SJSA1 (cell line): Measurements from ENCODE around the gene SLC35F3. TPM values are rescaled to one million over a fixed set of nuclear protein-coding genes. Genes with fewer than 3 reads are reported as not detected.

Experiments
- DNase-seq, 2 experiments: peaks; one replicate each; pipeline ENCODE4 v3.0.0-alpha.2; 2015 to 2020; ENCODE audit warnings: low spot score in 2 of 2, low read depth in 1 of 2
- H3K27ac ChIP-seq: fragments of 250-450 bp; sonication (Bioruptor Pico); 2 replicates; pipeline ENCODE4 v1.5.1; 2020; ENCODE audit warnings: mild to moderate bottlenecking, moderate library complexity
- H3K27me3 ChIP-seq: fragments of 250-450 bp; sonication (Bioruptor Pico); replicated peaks from 2 replicates; pipeline ENCODE4 v1.5.1; 2020; ENCODE audit warnings: mild to moderate bottlenecking, moderate library complexity
- H3K36me3 ChIP-seq: fragments of 250-450 bp; sonication (Bioruptor Pico); 2 replicates; pipeline ENCODE4 v1.5.1; 2020; ENCODE audit warnings: mild to moderate bottlenecking
- H3K4me1 ChIP-seq: fragments of 250-450 bp; sonication (Bioruptor Pico); replicated peaks from 2 replicates; pipeline ENCODE4 v1.6.1; 2021; ENCODE audit warnings: mild to moderate bottlenecking
- H3K4me3 ChIP-seq: fragments of 250-450 bp; sonication (Bioruptor Pico); 2 replicates; pipeline ENCODE4 v1.5.1; 2020; ENCODE audit warnings: mild to moderate bottlenecking
- H3K9me3 ChIP-seq: fragments of 250-450 bp; sonication (Bioruptor Pico); replicated peaks from 2 replicates; pipeline ENCODE4 v1.5.1; 2020; ENCODE audit warnings: mild to moderate bottlenecking
- total RNA-seq: library from RNA; depleted of rRNA; stranded (reverse); fragments of >200 nt; shearing (Covaris generic); gene quantifications from 2 replicates; pipeline ENCODE4 v1.2.3, GENCODE V29; 2014

SLC35F3 gene
- total RNA-seq, 1 experiment from 2014 or later, result not detected

DNA sequence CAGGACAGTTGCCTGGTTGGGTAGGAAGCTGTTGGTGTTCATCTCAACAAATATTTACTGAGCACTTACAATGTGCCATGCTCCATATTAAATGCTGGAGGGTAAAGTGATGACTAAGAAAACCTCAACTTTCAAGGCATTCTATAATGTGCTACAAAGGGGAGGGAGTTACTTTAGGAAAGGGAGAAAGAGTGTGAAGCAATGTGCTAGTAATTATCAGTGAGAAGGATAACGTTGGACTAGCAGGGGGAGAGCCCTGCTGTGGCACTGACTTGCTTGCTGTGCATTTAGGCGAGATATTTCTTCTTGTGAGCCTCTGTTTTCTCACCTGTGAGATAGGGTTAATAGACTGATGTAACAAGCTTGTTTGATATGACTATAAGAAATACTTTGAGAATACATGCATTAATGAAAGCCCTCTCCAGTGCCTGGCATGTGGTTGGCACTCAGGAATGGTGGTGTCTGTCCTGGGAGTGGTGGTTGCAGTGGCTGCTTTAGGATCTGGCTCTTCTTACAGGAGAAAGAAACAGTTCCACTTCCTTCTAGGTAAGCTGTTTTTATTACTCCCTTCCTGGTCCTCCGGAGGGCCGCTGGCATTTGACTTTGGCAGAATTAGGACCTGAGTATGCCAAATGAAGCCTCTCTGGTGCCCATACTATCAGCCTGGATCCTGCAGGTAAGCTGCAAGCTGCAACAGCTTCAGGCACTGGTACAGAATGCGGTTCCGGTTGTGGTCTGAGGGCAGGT lies 357.7 kb downstream of the SLC35F3 start:
- peaks cover 8% of the 10 kb centered on the region; the same call in 1 of the 2 replicates for H3K27me3 ChIP-seq
- H3K4me1 ChIP-seq, result no peaks in the 10 kb centered on the region
- no peaks in the 10 kb centered on the region for H3K9me3 ChIP-seq
- no peak overlapping the region for H3K27ac ChIP-seq
- no peak overlapping the region for H3K4me3 ChIP-seq
- DNase-seq, result no peak
- H3K36me3 ChIP-seq, result no peaks in the 10 kb centered on the region

DNA sequence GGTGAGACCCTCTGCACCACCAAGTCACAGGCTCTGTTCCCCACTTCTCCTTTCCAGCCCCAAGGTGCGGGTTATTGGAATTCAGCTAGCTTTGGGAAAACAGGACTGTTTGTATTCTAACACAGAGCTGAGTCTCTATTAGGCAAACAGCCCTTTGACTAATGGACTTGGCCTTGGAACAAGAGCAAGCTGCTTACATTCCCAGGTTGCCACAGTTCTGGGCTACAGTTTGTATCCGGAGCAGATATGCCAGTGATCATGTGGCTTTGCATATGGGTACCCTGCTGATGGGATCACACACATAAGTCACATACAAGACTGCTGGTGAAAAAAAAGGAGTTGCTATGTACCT lies 358.3 kb downstream of the SLC35F3 start:
- peaks cover 8% of the 10 kb centered on the region; the same call in 1 of the 2 replicates for H3K27me3 ChIP-seq
- no peaks in the 10 kb centered on the region for H3K4me1 ChIP-seq
- H3K36me3 ChIP-seq, result no peaks in the 10 kb centered on the region
- no peak for DNase-seq
- no peak overlapping the region for H3K4me3 ChIP-seq
- H3K27ac ChIP-seq, result no peak overlapping the region
- no peaks in the 10 kb centered on the region for H3K9me3 ChIP-seq

DNA sequence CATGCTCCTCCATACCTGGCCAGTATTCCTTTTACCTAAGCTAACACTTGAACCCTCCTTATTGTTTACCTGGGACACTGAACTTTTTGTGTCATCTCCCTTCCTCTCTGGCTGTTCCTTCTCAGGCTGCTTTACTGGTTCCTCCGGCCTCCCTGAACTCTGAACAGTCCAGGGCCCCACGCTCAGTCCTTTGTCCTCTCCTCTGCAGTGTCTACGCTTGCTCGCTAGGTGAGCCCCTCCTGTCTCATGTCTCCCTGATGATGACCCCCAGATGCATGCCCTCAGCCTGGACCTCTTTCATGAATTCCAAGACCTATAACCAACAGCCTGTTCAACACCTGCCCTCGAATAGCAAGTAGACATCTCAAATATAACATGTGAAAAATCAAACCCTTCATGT lies 360.4 kb downstream of the SLC35F3 start:
- H3K27me3 ChIP-seq, result peaks cover 8% of the 10 kb centered on the region; the same call in 1 of the 2 replicates
- no peak overlapping the region for H3K4me3 ChIP-seq
- no peaks in the 10 kb centered on the region for H3K4me1 ChIP-seq
- no peak overlapping the region for H3K27ac ChIP-seq
- DNase-seq, result no peak
- no peaks in the 10 kb centered on the region for H3K9me3 ChIP-seq
- no peaks in the 10 kb centered on the region for H3K36me3 ChIP-seq

DNA sequence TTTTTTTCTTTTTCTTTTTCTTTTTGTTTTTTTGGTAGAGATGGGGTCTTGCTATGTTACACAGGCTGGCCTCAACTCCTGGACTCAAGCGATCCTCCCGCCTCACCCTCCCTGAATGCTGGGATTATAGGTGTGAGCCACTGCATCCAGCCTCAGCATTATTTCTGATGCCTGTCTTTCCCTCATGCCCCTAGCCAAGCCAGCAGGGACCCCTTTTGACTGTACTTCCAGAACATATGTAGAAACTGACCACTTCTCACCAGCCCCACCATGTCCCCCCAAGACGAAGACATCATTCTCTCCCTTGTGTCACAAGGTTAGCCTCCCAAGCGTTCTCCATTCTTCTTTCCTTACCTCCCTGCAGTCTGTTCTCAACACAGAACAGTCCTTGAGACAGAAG lies 360.8 kb downstream of the SLC35F3 start:
- DNase-seq, result no peak
- Histone ChIP-seq H3K4me1 (no peaks in the 10 kb centered on the region), H3K36me3 (no peaks in the 10 kb centered on the region), H3K27me3 (peaks cover 8% of the 10 kb centered on the region; the same call in 1 of the 2 replicates), H3K27ac (no peak overlapping the region), H3K9me3 (no peaks in the 10 kb centered on the region), H3K4me3 (no peak overlapping the region)

DNA sequence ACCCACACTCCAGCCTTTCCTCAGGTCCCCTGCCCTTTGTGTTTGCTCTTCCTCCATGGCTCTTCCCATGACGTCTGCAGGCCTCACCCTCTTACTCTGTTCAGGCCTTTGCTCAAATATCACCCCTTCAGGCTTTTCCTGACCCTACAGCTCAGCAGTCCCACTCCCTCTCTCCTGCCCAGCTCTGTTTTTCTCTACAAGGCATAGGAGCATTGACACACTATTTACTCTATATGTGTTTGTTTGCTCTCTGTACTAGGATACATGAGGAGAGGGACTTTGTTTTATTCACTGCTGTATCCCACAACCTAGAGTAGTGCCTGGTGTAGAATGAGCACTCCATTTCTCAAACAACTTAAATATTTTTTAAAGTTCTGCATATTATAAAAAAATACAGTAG lies 361.4 kb downstream of the SLC35F3 start:
- Histone ChIP-seq H3K27ac (no peak overlapping the region), H3K4me1 (no peaks in the 10 kb centered on the region), H3K27me3 (peaks cover 8% of the 10 kb centered on the region; the same call in 1 of the 2 replicates), H3K36me3 (no peaks in the 10 kb centered on the region), H3K4me3 (no peak overlapping the region), H3K9me3 (no peaks in the 10 kb centered on the region)
- no peak for DNase-seq

DNA sequence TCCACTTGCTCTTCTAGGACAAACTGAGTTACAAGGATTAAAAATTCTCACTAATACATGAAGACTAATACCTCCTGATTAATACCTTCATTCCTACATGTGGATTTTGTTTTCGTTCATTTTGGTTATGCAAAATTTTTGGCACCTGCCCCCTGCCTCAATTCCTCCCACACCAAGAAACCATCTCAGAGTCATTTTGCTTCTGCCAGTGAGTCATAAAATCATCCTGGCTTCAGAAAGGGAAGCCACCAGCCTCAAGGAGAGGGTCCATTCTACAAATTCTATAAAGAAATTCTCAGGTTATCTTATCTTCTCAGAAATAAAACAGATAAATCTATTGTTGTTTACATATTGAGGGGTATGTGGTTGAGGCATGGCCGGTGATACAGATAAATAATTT lies 365.6 kb downstream of the SLC35F3 start:
- no peaks in the 10 kb centered on the region for H3K4me1 ChIP-seq
- no peak for DNase-seq
- no peak overlapping the region for H3K27ac ChIP-seq
- H3K4me3 ChIP-seq, result no peak overlapping the region
- H3K27me3 ChIP-seq, result peaks cover 6% of the 10 kb centered on the region
- H3K9me3 ChIP-seq, result no peaks in the 10 kb centered on the region
- H3K36me3 ChIP-seq, result no peaks in the 10 kb centered on the region

DNA sequence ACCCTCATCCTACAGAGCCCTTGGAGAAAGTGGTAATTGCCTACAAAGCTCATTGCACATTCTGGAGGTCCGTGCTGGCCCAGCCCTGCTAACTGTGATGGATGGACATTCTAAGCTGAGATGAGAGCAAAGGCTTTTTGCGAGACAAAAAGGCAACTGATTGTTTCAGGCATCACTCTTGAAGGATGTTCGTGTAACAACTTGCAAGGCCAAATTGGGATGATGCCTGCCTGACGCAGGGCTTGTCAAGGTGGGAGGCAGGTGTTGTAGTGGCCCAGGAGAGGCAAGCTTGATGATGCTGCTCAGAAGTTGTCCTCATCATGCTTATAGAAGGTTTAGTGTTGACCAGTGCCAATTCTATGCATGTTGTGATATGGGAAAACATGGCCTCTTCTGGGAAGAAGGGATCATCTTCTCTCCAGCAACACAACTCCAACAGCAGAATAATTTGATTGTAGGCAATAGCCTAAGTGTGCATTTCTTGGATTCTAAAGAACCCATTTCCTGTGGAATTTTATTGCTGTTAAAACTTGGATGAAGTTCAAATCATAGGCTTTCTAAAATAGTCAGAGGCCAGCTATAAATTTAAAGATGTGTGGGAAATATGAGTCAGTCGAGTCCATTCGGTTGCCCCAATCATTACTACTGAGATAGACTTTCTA lies 366.2 kb downstream of the SLC35F3 start:
- Histone ChIP-seq H3K27ac (no peak overlapping the region), H3K36me3 (no peaks in the 10 kb centered on the region), H3K9me3 (no peaks in the 10 kb centered on the region), H3K27me3 (peaks cover 6% of the 10 kb centered on the region), H3K4me3 (no peak overlapping the region), H3K4me1 (no peaks in the 10 kb centered on the region)
- no peak for DNase-seq

DNA sequence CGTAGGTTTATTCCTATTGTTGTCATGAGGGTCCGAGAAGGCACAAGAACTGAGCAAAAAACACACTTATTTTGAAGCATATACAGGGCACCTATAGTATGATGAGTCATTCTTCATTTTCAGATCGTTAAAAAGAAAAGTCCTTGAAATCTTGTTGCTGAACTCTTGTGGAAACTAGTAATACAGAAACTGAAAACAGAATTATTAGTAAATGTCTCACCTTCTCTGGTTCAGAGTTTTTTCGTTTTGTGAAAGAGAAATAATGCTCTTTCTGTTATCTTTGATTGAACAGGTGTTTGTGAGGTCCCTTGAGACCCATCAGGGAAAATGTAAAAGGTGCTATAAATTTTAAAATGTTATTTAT lies 366.7 kb downstream of the SLC35F3 start:
- DNase-seq, result no peak
- H3K27ac ChIP-seq, result no peak overlapping the region

DNA sequence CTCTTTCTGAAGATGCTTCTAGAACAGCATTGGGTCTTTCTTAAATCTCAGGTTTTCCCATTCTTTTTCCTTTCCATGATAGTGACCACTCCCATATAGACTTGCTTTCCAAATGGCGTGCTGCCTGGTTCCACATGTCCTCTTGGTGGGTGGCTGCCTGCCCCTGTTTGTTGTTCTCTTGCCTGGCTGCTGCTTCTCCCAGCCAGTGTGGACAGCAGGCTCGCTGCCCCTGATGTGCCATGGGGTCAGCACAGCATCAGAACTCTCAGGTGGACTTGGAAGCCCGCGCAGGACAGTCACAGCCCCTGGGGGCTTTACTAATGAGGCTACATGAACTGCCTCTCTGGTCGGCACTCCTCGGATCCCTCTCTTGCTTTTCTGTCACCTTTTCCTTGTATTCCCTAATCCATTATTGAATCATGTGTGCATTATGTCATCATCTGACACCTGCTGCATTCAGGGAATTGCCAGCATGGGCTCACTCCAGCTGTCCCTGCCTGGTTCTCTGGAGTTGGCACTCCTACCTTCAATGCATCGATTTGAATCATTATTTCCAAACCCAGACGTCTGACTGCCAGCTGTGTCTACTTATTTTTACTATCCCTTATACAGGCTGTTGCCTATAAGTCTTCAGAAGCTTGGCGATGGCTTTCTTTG lies 368.3 kb downstream of the SLC35F3 start:
- no peaks in the 10 kb centered on the region for H3K36me3 ChIP-seq
- no peak overlapping the region for H3K27ac ChIP-seq
- no peaks in the 10 kb centered on the region for H3K4me1 ChIP-seq
- no peak for DNase-seq
- H3K4me3 ChIP-seq, result no peak overlapping the region
- H3K27me3 ChIP-seq, result peaks cover 6% of the 10 kb centered on the region
- H3K9me3 ChIP-seq, result no peaks in the 10 kb centered on the region

More for the DNA sequence above, 366.7 kb downstream of the SLC35F3 start:
- no peaks in the 10 kb centered on the region for H3K4me1 ChIP-seq
- no peaks in the 10 kb centered on the region for H3K36me3 ChIP-seq
- no peaks in the 10 kb centered on the region for H3K9me3 ChIP-seq
- no peak overlapping the region for H3K4me3 ChIP-seq
- peaks cover 6% of the 10 kb centered on the region for H3K27me3 ChIP-seq

DNA sequence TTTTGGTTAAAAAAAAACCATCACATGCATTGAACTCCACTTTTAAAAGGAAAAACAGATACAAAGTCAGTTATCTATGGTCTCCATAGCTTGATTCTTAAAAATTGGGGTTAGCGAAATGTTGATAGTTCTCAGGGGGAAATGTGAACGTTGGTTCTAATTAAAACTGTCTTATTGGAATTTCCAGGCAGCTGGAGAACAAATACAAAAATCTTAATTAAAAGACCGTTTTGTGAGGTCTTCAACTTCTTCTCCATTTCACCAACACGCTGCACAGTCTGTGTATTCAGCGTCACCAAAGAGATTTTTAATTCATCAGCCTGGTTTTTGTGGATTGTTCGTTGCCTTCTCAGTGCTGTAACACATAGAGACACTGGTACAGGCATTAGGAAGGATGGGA lies 369.5 kb downstream of the SLC35F3 start:
- Histone ChIP-seq H3K4me3 (no peak overlapping the region), H3K4me1 (no peaks in the 10 kb centered on the region), H3K36me3 (no peaks in the 10 kb centered on the region), H3K9me3 (no peaks in the 10 kb centered on the region), H3K27me3 (peaks cover 6% of the 10 kb centered on the region), H3K27ac (no peak overlapping the region)
- DNase-seq, result no peak

DNA sequence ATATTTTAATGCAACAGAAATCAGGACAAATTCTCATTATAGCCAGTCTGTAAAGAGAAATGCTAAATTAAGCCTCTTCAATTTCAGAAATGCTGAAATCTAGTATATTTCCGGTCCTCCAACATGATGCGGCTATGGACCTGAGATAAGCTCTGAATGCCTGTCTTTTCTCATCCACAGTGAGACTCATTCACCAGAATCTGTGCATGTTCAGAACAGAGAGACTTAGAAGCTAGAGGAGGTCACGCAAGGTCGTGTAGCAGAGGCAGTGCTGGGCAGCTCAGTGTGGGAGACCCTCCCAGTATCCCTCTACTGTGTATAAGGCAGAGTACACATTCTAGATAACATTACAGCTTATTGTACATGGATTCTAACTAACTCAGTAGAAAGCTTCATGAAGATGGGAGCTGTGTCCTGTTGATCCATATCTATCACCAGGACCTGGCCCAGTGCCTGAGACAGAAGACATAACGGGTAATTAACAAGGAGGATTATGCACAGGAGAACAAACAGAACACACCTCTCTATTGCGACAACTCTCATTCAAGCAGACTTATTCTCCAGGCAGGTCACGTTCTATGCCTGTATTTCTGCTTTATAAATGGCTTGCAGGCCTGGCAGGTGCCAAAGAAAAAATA lies 371.8 kb downstream of the SLC35F3 start:
- Histone ChIP-seq H3K36me3 (no peaks in the 10 kb centered on the region), H3K4me3 (no peak overlapping the region), H3K27ac (no peak overlapping the region), H3K27me3 (peaks cover 6% of the 10 kb centered on the region), H3K4me1 (no peaks in the 10 kb centered on the region), H3K9me3 (no peaks in the 10 kb centered on the region)
- no peak for DNase-seq

DNA sequence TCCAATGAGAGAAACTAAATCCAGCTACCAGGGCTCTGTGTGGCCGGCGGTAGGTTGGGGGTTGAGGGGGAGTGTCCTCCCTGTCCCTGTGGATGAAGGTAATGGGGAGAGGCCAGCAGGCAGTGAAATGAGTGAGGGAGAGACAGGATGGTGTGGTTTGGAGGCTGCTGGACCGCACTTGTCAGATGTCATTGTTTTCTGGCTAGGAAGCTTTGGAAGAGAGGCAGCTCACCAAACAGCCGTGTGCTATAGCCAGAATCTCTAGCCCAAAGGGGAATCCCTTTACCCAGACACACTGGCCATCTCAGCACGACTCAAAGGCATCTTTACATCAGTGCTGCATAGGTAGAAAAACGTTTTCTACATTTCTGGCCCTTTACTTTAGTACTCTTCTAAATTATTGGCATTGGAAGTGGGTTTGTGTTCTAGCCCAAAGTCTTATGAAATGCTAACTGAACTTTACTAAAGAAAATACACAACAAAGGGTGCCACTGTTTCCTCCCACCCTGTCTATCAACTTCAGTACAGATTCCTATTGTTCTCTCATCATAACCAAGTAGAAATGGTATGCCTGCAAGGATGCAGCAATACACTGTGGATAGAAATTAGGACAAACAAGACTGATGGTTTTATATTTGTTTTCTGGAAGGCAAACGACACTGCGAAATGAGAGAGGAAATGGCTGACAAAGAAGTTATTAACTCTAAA lies 372.8 kb downstream of the SLC35F3 start:
- peaks cover 6% of the 10 kb centered on the region for H3K27me3 ChIP-seq
- H3K36me3 ChIP-seq, result no peaks in the 10 kb centered on the region
- H3K4me1 ChIP-seq, result no peaks in the 10 kb centered on the region
- H3K9me3 ChIP-seq, result no peaks in the 10 kb centered on the region
- no peak overlapping the region for H3K27ac ChIP-seq
- DNase-seq, result no peak
- H3K4me3 ChIP-seq, result no peak overlapping the region

DNA sequence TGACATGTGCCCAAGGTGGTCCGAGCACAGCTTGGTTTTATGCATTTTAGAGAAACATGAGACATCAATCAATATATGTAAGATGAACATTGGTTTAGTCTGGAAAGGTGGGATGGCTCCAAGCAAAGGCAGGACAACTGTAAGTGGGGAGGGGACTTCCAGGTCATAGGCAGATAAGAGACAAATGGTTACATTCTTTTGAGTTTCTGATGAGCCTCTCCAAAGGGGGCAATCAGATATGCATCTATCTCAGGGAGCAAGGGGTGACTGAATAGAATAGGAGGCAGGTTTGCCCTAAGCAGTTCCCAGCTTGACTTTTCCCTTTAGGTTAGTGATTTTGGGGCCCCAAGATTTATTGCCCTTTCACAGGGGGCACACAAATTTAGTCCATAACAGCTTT lies 374.5 kb downstream of the SLC35F3 start:
- H3K9me3 ChIP-seq, result no peaks in the 10 kb centered on the region
- DNase-seq, result no peak
- peaks cover 7% of the 10 kb centered on the region for H3K27me3 ChIP-seq
- no peaks in the 10 kb centered on the region for H3K36me3 ChIP-seq
- no peak overlapping the region for H3K4me3 ChIP-seq
- no peak overlapping the region for H3K27ac ChIP-seq
- H3K4me1 ChIP-seq, result no peaks in the 10 kb centered on the region
